ENCODE measurements around the gene INPP4A. TPM values are rescaled to one million over a fixed set of nuclear protein-coding genes. Genes with fewer than 3 reads are reported as not detected.

Gene INPP4A
- polyA plus RNA-seq, 1 donor from 2014 or later = 51.4 TPM

DNA sequence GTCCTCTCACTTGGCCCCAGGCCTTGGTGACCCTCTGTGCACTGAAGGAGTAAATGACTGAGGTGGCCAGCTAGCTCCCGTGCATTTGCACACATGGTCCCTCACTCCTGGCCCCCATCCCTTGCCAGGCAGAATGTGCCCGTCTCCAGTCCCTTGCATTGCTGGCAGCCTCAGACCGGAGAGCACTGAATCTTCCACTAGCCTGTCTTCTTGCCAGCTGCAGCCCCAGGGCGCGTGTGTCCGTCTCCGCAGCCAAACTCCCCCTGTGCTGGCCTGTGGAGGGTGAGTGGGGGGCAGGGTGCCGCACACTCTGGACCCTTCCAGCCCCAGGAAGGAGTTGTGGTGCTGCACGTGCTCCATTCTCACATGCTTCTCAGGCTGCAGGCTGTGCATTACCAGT lies 35.9 kb downstream of the INPP4A start:
- no peaks in the 10 kb centered on the region for H3K36me3 ChIP-seq (ENCODE audit: insufficient read depth, low read length)
- no peak overlapping the region for H3K4me2 ChIP-seq (ENCODE audit: low read length)
- no peak overlapping the region for H3K9ac ChIP-seq (ENCODE audit: low read length)
- H3K27me3 ChIP-seq (ENCODE audit: insufficient read depth, low read depth, low read length) = no peaks in the 10 kb centered on the region
- no peaks in the 10 kb centered on the region for H3K9me3 ChIP-seq (ENCODE audit: low read length)
- H3F3A ChIP-seq (ENCODE audit: insufficient read depth, low read length, poor library complexity, severe bottlenecking) = no peaks in the 10 kb centered on the region
- no peak overlapping the region for H2AFZ ChIP-seq (ENCODE audit: low read depth, low read length)
- H3K79me2 ChIP-seq (replicated peaks; ENCODE audit: insufficient read depth, low read length) = peaks cover 21% of the 10 kb centered on the region
- H4K20me1 ChIP-seq (ENCODE audit: insufficient read depth) = no peaks in the 10 kb centered on the region
- TF ChIP-seq, protein P1, sequence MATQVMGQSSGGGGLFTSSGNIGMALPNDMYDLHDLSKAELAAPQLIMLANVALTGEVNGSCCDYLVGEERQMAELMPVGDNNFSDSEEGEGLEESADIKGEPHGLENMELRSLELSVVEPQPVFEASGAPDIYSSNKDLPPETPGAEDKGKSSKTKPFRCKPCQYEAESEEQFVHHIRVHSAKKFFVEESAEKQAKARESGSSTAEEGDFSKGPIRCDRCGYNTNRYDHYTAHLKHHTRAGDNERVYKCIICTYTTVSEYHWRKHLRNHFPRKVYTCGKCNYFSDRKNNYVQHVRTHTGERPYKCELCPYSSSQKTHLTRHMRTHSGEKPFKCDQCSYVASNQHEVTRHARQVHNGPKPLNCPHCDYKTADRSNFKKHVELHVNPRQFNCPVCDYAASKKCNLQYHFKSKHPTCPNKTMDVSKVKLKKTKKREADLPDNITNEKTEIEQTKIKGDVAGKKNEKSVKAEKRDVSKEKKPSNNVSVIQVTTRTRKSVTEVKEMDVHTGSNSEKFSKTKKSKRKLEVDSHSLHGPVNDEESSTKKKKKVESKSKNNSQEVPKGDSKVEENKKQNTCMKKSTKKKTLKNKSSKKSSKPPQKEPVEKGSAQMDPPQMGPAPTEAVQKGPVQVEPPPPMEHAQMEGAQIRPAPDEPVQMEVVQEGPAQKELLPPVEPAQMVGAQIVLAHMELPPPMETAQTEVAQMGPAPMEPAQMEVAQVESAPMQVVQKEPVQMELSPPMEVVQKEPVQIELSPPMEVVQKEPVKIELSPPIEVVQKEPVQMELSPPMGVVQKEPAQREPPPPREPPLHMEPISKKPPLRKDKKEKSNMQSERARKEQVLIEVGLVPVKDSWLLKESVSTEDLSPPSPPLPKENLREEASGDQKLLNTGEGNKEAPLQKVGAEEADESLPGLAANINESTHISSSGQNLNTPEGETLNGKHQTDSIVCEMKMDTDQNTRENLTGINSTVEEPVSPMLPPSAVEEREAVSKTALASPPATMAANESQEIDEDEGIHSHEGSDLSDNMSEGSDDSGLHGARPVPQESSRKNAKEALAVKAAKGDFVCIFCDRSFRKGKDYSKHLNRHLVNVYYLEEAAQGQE (IDR thresholded peaks at IDR 0.05; ENCODE audit: borderline replicate concordance) = no peak
- TF ChIP-seq MXI1 (conservative IDR thresholded peaks at IDR 0.05; ENCODE audit: poor library complexity, severe bottlenecking) (no peak), EZH2 (IDR thresholded peaks at IDR 0.05; ENCODE audit: borderline replicate concordance, insufficient read depth, low read length, poor library complexity, severe bottlenecking) (no peak), TAF1 (IDR thresholded peaks at IDR 0.05; ENCODE audit: low read depth) (no peak), RAD21 (conservative IDR thresholded peaks at IDR 0.05) (no peak), EP300 (conservative IDR thresholded peaks at IDR 0.05; ENCODE audit: poor library complexity, severe bottlenecking) (no peak), SMC3 (conservative IDR thresholded peaks at IDR 0.05; ENCODE audit: poor library complexity) (no peak), POLR2AphosphoS5 (IDR thresholded peaks at IDR 0.05) (no peak)
- TF ChIP-seq, protein P2, sequence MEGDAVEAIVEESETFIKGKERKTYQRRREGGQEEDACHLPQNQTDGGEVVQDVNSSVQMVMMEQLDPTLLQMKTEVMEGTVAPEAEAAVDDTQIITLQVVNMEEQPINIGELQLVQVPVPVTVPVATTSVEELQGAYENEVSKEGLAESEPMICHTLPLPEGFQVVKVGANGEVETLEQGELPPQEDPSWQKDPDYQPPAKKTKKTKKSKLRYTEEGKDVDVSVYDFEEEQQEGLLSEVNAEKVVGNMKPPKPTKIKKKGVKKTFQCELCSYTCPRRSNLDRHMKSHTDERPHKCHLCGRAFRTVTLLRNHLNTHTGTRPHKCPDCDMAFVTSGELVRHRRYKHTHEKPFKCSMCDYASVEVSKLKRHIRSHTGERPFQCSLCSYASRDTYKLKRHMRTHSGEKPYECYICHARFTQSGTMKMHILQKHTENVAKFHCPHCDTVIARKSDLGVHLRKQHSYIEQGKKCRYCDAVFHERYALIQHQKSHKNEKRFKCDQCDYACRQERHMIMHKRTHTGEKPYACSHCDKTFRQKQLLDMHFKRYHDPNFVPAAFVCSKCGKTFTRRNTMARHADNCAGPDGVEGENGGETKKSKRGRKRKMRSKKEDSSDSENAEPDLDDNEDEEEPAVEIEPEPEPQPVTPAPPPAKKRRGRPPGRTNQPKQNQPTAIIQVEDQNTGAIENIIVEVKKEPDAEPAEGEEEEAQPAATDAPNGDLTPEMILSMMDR (IDR thresholded peaks at IDR 0.05; ENCODE audit: poor library complexity, severe bottlenecking) = no peak
- H3K9me2 ChIP-seq (ENCODE audit: insufficient read depth, low read length) = no peaks in the 10 kb centered on the region
- H3K27ac ChIP-seq (ENCODE audit: low read length) = no peak overlapping the region
- H3K4me3 ChIP-seq (ENCODE audit: low read length) = no peak overlapping the region

DNA sequence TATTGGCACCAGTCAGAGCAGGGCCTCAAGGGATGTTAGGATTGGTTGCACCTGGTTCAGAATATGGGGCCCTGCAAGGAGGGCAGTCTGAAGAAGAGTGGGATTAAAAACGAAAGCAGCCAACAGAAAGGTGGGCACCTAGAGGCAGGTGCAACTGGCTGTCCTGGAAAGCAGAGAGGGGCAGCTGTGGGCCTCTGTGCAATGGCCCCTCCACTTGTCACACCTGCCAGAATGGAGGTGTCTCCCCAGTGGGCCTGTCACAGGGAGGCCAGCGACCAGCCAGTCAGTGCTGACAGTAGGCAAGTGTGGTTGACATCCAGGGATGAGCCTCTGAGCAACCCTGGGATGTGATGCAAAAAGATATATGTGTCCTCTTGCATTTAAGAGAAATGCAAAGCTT lies 37.7 kb downstream of the INPP4A start:
- TF ChIP-seq SMC3 (conservative IDR thresholded peaks at IDR 0.05; ENCODE audit: poor library complexity) = no peak
- TF ChIP-seq TAF1 (IDR thresholded peaks at IDR 0.05; ENCODE audit: low read depth) = no peak
- TF ChIP-seq, protein P1 (IDR thresholded peaks at IDR 0.05; ENCODE audit: borderline replicate concordance) = no peak
- Histone ChIP-seq H4K20me1 (ENCODE audit: insufficient read depth) (no peaks in the 10 kb centered on the region), H3K79me2 (replicated peaks; ENCODE audit: insufficient read depth, low read length) (peaks cover 28% of the 10 kb centered on the region)

More for the DNA sequence above, 37.7 kb downstream of the INPP4A start:
- H3K4me3 ChIP-seq (ENCODE audit: low read length) = no peak overlapping the region
- no peaks in the 10 kb centered on the region for H3F3A ChIP-seq (ENCODE audit: insufficient read depth, low read length, poor library complexity, severe bottlenecking)
- H3K27ac ChIP-seq (ENCODE audit: low read length) = no peak overlapping the region
- H3K9me3 ChIP-seq (ENCODE audit: low read length) = no peaks in the 10 kb centered on the region
- H3K9me2 ChIP-seq (ENCODE audit: insufficient read depth, low read length) = no peaks in the 10 kb centered on the region
- H3K36me3 ChIP-seq (ENCODE audit: insufficient read depth, low read length) = no peaks in the 10 kb centered on the region
- H3K4me2 ChIP-seq (ENCODE audit: low read length) = no peak overlapping the region
- H3K9ac ChIP-seq (ENCODE audit: low read length) = no peak overlapping the region
- no peak overlapping the region for H2AFZ ChIP-seq (ENCODE audit: low read depth, low read length)
- no peaks in the 10 kb centered on the region for H3K27me3 ChIP-seq (ENCODE audit: insufficient read depth, low read depth, low read length)
